ENCODE results near the gene ODF4.
"Not testable (repeated sequence)": the region's sequence is repeated elsewhere in the genome, so short reads cannot be mapped to it uniquely, and the experiment has no call there.

The ODF4 gene

GRCh38 chr17:8369944-8370343 lies 30.3 kb downstream of the ODF4 start:
- no peak for DNase-seq (ENCODE audit: low spot score)

GRCh38 chr17:8371786-8372185 lies 32.1 kb downstream of the ODF4 start:
- DNase-seq (ENCODE audit: low spot score), result no peak

GRCh38 chr17:8372422-8372821 lies 32.8 kb downstream of the ODF4 start:
- DNase-seq (ENCODE audit: low spot score), result no peak

GRCh38 chr17:8373856-8374255 lies 34.2 kb downstream of the ODF4 start:
- DNase-seq (ENCODE audit: low spot score), result not testable (repeated sequence)

- no peak for DNase-seq (ENCODE audit: low spot score)
Observed at GRCh38 chr17:8375738-8376259, 36.2 kb downstream of the ODF4 start.

GRCh38 chr17:8376271-8377067 lies 36.8 kb downstream of the ODF4 start, which contains the start of gene KRABD2:
TSS of gene KRABD2 (minus strand) at chr17:8376704.
- peak; percentile 89 for DNase-seq (ENCODE audit: low spot score)

GRCh38 chr17:8377422-8377821 lies 37.8 kb downstream of the ODF4 start:
- no peak for DNase-seq (ENCODE audit: low spot score)

- not testable (repeated sequence) for DNase-seq (ENCODE audit: low spot score)
Observed at GRCh38 chr17:8378117-8378516, 38.5 kb downstream of the ODF4 start.

GRCh38 chr17:8380049-8380448 lies 40.4 kb downstream of the ODF4 start:
- no peak for DNase-seq (ENCODE audit: low spot score)

- no peak for DNase-seq (ENCODE audit: low spot score)
Observed at GRCh38 chr17:8382052-8382879, 42.6 kb downstream of the ODF4 start.

GRCh38 chr17:8382880-8383142 lies 43.2 kb downstream of the ODF4 start:
- no peak for DNase-seq (ENCODE audit: low spot score)

- peak; percentile 98 for DNase-seq (ENCODE audit: low spot score)
Observed at GRCh38 chr17:8383143-8383822, 43.6 kb downstream of the ODF4 start, which contains the start of gene RPL26. TSS of gene RPL26 (minus strand) at chr17:8383193. CDS start at chr17:8382310, 883 bp downstream.

- no peak for DNase-seq (ENCODE audit: low spot score)
Observed at GRCh38 chr17:8384801-8385378, 45.2 kb downstream of the ODF4 start.

GRCh38 chr17:8386841-8387240 lies 47.2 kb downstream of the ODF4 start:
- DNase-seq (ENCODE audit: low spot score), result no peak

- DNase-seq (ENCODE audit: low spot score), result peak; percentile 53
Observed at GRCh38 chr17:8387914-8388651, 48.4 kb downstream of the ODF4 start.

GRCh38 chr17:8391711-8392110 lies 52.1 kb downstream of the ODF4 start:
- no peak for DNase-seq (ENCODE audit: low spot score)

- no peak for DNase-seq (ENCODE audit: low spot score)
Observed at GRCh38 chr17:8392274-8392673, 52.6 kb downstream of the ODF4 start.

GRCh38 chr17:8392674-8393469 lies 53.2 kb downstream of the ODF4 start:
- DNase-seq (ENCODE audit: low spot score), result no peak

GRCh38 chr17:8393470-8394231 lies 54.0 kb downstream of the ODF4 start:
- peak; percentile 57 for DNase-seq (ENCODE audit: low spot score)

- DNase-seq (ENCODE audit: low spot score), result not testable (repeated sequence)
Observed at GRCh38 chr17:8394497-8394896, 54.9 kb downstream of the ODF4 start.
